Pancreas (tissue), 10 donors: ENCODE results near the gene TECPR1. TPM values are rescaled to one million over a fixed set of nuclear protein-coding genes. Genes with fewer than 3 reads are reported as not detected.

Experiments used
- ATAC-seq, 4 donors: fragments of 200-7000 bp; cut with Tn5 transposase; one replicate each; pipeline versions ENCODE4 v1.8.0 to v1.9.1; 2020; ENCODE audit warnings: mild to moderate bottlenecking in 4 of 4, moderate library complexity in 4 of 4
- DNase-seq, 6 donors: peaks; one replicate each; pipeline ENCODE4 v3.0.0-alpha.2; 2020
- FAIRE-seq: peaks from 2 replicates; lab custom pipeline; 2012; peaks lifted over from hg19 to GRCh38; lab: Jason Lieb, UNC
- H3K27ac ChIP-seq, 4 donors: fragments of 200-600 bp; sonication (generic); 1 replicate in 3 of 4; 2 replicates in 1 of 4; pipeline versions ENCODE4 v1.5.0 to v1.8.0; 2020
- H3K27me3 ChIP-seq, 4 donors: fragments of 200-600 bp; one replicate each; pipeline ENCODE4 v1.8.0; 2021
- H3K36me3 ChIP-seq, 3 donors: fragments of 200-600 bp; sonication (generic) in 1 of 3; one replicate each; pipeline versions ENCODE4 v1.5.0 to v1.8.0; 2020 to 2021
- H3K4me1 ChIP-seq, 3 donors: fragments of 200-600 bp; one replicate each; pipeline ENCODE4 v1.8.0; 2021
- H3K4me3 ChIP-seq, 4 donors: fragments of 200-600 bp; sonication (generic) in 2 of 4; one replicate each; pipeline versions ENCODE4 v1.5.0 to v1.8.0; 2020 to 2021
- H3K9me3 ChIP-seq, 4 donors: fragments of 200-600 bp; one replicate each; pipeline ENCODE4 v1.8.0; 2021
- WGBS, 2 donors: extraction: QIAGEN DNeasy Blood & Tissue Kit; methylation state at CpG; one replicate each; pipeline ENCODE4 v1.1.7; 2013; 5-methylcytosine and 5-hydroxymethylcytosine counted together
- intact Hi-C, 3 donors: fragments of 100-400 bp; cut with DNase I; formaldehyde crosslinking; loops; one replicate each; pipeline versions ENCODE4 v1.11.1 to v1.14.2; 2022
- polyA plus RNA-seq, 2 donors: library from polyadenylated mRNA; stranded (reverse); fragments of 200-250 nt; gene quantifications; one replicate each; pipeline ENCODE4 v1.2.3, GENCODE V29; 2013
- total RNA-seq, 6 donors: library from RNA; stranded (reverse); fragmentation: NEBNext Ultra II Directional in 4 of 6; extraction: Animal tissue kit (Norgen Biotek cat#: 25700) in 4 of 6; gene quantifications; one replicate each; pipeline versions ENCODE4 v1.2.1 to v1.2.4, GENCODE V29; 2021 to 2023
- TF ChIP-seq, protein P1 (sequence below), 4 donors: fragments of 200-600 bp; sonication (generic) in 3 of 4; IDR thresholded peaks; one replicate each; pipeline versions ENCODE4 v1.5.0 to v1.8.0; 2021; ENCODE audit warnings: antibody characterized with exemption in 4 of 4
- donor health status: healthy with polysubstance abuse.
- donor health status: DM: no; HTN: no; CAD: no; lungs with moderate emphysema.
- donor health status: DM: no; HTN: no; CAD: no.
- donor health status: control.
- donor health status: control.
- donor health status: Bipolar disorder and iron deficiency.
- donor health status: DM: yes; HTN: yes; CAD: no.
- donor health status: DM: no; HTN: no; CAD: no.
- donor health status: DM: no; HTN: no; CAD: no.
- donor health status: DM: yes; HTN: yes; CAD: no.

The TECPR1 gene
- total and polyA plus RNA-seq, 8 donors = 12.5 to 36.3 (median 20.0) TPM

GRCh38 chr7:98251231-98251600 lies 816 bp downstream of the TECPR1 start:
- Histone ChIP-seq H3K27me3 (no peaks in the 10 kb centered on the region), H3K36me3 (no peaks in the 10 kb centered on the region), H3K4me1 (peaks cover 0 to 20% (median 14%) of the 10 kb centered on the region in 3 donors), H3K9me3 (no peaks in the 10 kb centered on the region), H3K27ac (peak overlapping the region; percentile 86 to 90 (median 88)), H3K4me3 (peak overlapping the region; percentile 29 to 90 (median 72))
- TF ChIP-seq, protein P1, sequence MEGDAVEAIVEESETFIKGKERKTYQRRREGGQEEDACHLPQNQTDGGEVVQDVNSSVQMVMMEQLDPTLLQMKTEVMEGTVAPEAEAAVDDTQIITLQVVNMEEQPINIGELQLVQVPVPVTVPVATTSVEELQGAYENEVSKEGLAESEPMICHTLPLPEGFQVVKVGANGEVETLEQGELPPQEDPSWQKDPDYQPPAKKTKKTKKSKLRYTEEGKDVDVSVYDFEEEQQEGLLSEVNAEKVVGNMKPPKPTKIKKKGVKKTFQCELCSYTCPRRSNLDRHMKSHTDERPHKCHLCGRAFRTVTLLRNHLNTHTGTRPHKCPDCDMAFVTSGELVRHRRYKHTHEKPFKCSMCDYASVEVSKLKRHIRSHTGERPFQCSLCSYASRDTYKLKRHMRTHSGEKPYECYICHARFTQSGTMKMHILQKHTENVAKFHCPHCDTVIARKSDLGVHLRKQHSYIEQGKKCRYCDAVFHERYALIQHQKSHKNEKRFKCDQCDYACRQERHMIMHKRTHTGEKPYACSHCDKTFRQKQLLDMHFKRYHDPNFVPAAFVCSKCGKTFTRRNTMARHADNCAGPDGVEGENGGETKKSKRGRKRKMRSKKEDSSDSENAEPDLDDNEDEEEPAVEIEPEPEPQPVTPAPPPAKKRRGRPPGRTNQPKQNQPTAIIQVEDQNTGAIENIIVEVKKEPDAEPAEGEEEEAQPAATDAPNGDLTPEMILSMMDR (IDR thresholded peaks at IDR 0.05) = no peak
- no peak for DNase-seq
- ATAC-seq = peak; percentile 20 to 43 (median 38)
- no peak for FAIRE-seq
- intact Hi-C loops = no loop called here
- 4 to 5% methylated on average over 9 of the region's 9 CpGs for WGBS, 2 donors

- Histone ChIP-seq H3K4me1 (peaks cover 0 to 20% (median 14%) of the 10 kb centered on the region in 3 donors), H3K27ac (peak overlapping the region; percentile 86 to 90 (median 88)), H3K27me3 (no peaks in the 10 kb centered on the region), H3K36me3 (no peaks in the 10 kb centered on the region), H3K9me3 (no peaks in the 10 kb centered on the region), H3K4me3 (peak overlapping the region in 3 of 4 donors; percentile 64 to 90 (median 81))
- intact Hi-C loops = no loop called here
- FAIRE-seq = no peak
- TF ChIP-seq, protein P1 (IDR thresholded peaks at IDR 0.05) = no peak
- 20% methylated on average over 3 of the region's 3 CpGs for WGBS, 2 donors
- DNase-seq = no peak
- ATAC-seq = no peak
Observed at GRCh38 chr7:98250789-98251188, 1.2 kb downstream of the TECPR1 start.

GRCh38 chr7:98249106-98249505 lies 2.9 kb downstream of the TECPR1 start:
- Histone ChIP-seq H3K4me3 (no peak overlapping the region), H3K36me3 (no peaks in the 10 kb centered on the region), H3K9me3 (no peaks in the 10 kb centered on the region), H3K27ac (peak overlapping the region in 2 of 4 donors; percentile 6 to 35), H3K4me1 (peaks cover 0 to 20% (median 14%) of the 10 kb centered on the region in 3 donors), H3K27me3 (no peaks in the 10 kb centered on the region)
- ATAC-seq = no peak
- FAIRE-seq = no peak
- TF ChIP-seq, protein P1 (IDR thresholded peaks at IDR 0.05) = no peak
- intact Hi-C loops = no loop called here
- 80 to 83% methylated on average over 6 of the region's 6 CpGs for WGBS, 2 donors
- no peak for DNase-seq

GRCh38 chr7:98248156-98248555 lies 3.9 kb downstream of the TECPR1 start:
- no peaks in the 10 kb centered on the region for H3K36me3 ChIP-seq
- WGBS, 2 donors = 90 to 91% methylated on average over 11 to 12 of the region's 12 CpGs
- FAIRE-seq (no peak), DNase-seq (peak in 1 of 6 donors; percentile 12), ATAC-seq (no peak)
- no peak overlapping the region for H3K4me3 ChIP-seq
- peaks cover 0 to 17% (median 9%) of the 10 kb centered on the region in 3 donors for H3K4me1 ChIP-seq
- no peaks in the 10 kb centered on the region for H3K9me3 ChIP-seq
- intact Hi-C loops = no loop called here
- H3K27me3 ChIP-seq = no peaks in the 10 kb centered on the region
- H3K27ac ChIP-seq = no peak overlapping the region
- TF ChIP-seq, protein P1 (IDR thresholded peaks at IDR 0.05) = no peak

DNA sequence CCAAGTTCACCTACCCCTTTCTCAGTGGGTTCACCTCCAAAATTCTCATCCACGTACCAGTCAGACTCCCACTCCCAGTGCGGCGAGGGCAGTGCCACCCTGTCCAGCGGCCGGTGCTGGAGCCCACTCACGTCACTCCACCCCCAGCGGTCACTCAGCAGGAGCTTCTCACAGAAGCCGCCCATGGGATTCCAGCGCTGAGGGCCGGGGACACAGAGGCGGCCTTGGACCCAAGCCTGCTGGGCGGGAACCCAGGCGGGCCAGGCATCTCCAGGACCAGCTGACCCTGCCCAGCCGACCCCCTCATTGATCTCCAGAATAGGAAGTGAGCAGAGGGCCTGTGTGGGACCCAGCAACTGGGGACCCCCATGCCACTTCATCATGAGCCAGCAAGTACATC lies 7.2 kb downstream of the TECPR1 start:
- DNase-seq (peak in 3 of 6 donors; percentile 54 to 86 (median 56)), ATAC-seq (no peak), FAIRE-seq (no peak)
- peaks cover 0 to under 1% (median 0%) of the 10 kb centered on the region in 3 donors for H3K4me1 ChIP-seq
- H3K4me3 ChIP-seq = no peak overlapping the region
- intact Hi-C loops = no loop called here
- H3K36me3 ChIP-seq = no peaks in the 10 kb centered on the region
- H3K27ac ChIP-seq = no peak overlapping the region
- TF ChIP-seq, protein P1 (IDR thresholded peaks at IDR 0.05) = no peak
- 84 to 90% methylated on average over 14 of the region's 14 CpGs for WGBS, 2 donors
- H3K9me3 ChIP-seq = no peaks in the 10 kb centered on the region
- H3K27me3 ChIP-seq = no peaks in the 10 kb centered on the region
